GM12872 (cell line): ENCODE measurements around the gene PAGE2B.

ENCODE experiments used
- CTCF ChIP-seq: IDR thresholded peaks from 3 replicates; pipeline ENCODE4 v1.5.1; 2011; ENCODE audit warnings: low read depth, mild to moderate bottlenecking, low read length, moderate library complexity; ENCODE audit not compliant: insufficient read depth

The PAGE2B gene

DNA sequence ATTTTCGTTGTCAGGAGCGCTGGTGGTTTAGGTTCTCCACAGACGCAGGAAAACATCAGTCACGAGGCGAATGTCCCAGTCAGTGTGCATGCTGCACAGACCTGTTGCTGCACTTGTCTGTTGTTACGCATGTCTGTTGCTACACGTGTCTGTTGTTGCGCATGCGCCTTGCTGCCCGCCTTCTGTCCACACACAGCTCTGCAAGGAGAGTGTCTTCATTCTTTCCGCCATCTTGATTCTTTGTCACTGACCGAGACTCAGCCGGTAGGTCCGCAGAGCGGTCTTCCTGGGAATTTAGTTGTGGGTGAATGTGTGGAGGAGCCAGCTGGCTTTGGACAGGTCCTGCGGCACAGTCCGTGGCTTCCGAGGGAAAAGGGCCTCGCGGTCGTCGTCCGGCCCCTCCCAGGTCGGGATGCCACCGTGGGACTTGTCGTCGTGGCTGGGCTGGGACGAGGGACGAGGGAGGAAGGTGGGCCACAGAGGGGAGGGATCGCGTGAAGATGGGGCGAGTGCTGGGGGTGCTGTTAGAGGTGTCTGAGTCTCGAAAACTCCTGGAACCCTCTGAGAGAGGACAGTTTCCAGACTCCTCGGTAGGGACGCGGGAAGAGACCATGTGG lies at the start of gene PAGE2B:
Gene PAGE2B, plus strand, starts transcription at position 180 of the 617 bp plus-strand sequence. CDS start 1,012 bp downstream, outside the sequence.
- TF ChIP-seq CTCF: no peak

DNA sequence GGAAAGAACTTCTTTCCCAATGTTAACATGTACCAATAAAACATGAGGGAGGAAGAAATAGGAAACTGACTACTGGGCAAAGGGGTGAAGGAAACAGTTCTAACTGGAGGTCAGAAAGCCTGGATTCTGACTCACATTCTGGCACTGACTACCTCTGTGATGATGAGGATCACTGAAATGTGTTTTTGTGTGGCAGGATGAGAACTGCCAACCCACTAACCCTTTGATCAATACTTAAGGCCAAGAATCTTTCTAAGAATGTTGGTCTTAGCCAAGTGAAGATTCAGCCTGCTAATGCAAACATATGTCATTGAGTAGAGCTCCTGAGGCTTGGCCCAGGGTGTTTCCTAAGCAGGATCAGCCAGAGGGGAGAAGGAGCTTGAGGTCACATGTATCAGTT lies 48.7 kb upstream of the PAGE2B start:
- no peak for TF ChIP-seq CTCF

DNA sequence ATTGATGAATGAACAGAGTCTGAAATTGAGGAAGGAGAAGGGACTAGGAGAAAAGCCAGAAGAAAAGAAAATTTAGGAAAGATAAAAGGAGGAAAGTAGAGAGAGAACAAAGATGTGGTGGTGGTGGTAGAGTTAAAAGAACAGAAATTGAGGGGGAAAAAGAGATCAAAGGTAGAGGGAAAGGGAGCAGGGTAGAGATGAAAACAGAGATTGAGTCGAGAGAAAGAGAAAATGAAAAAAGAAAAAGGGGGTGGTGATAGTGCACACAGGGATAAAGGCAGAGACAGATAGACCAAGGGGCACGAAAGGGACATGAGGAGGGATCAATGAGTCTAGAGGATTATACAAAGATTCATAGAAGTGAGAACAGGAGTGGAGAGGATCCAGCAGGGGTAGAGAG lies 48.0 kb upstream of the PAGE2B start:
- TF ChIP-seq CTCF: no peak

DNA sequence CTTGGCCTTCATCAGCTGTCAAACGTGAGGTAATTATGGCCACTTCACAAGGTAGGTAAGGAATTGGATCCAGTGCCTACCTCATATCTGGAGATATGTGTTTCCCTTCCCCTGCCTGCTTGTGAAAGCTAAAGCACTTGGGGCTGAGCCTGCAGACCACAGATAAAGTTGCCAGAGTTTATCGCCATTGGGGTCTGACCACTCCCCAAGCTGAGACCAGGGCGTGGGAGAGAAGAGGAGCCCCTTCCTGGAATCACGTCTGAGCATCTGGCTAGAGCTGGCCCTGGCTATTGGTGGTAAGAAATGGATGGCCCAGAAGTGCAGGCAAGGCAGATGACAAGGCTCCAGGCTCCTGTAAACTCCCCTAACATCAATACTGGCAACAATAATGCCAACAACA lies 46.8 kb upstream of the PAGE2B start:
- TF ChIP-seq CTCF: no peak

- TF ChIP-seq CTCF: no peak
These were observed 46.2 kb upstream of the PAGE2B start for GRCh38 chrX:55028611-55029010.

DNA sequence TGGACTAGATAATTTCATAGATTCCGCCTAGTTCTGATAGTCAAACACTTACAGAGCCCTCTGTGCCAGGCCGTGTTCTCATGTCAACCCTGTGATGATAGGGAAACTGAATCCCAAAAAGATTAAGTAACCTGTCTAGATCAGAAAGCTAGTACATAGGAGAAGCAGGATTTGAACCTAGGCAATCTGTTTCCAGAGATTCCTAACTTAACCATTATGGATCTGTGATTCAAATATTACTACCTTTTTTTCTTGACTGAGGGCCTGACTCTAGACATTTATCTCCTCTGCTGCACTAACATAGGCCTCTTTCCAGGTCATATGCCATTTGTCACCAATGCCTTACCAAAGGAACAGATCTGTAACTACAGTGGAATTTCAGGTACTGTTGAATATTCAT lies 45.5 kb upstream of the PAGE2B start:
- no peak for TF ChIP-seq CTCF

- no peak for TF ChIP-seq CTCF
These were observed 44.3 kb upstream of the PAGE2B start, which contains the start of gene ALAS2 for GRCh38 chrX:55030271-55031205. ALAS2 (minus strand) TSS chrX:55030977; CDS start chrX:55026000, 4,977 bp downstream.
